SK-N-MC (cell line): ENCODE results near the gene POP7.

Experiments used
- EZH2 ChIP-seq: fragments of 200-600 bp; sonication (generic); IDR thresholded peaks from one replicate; pipeline ENCODE4 v1.6.1; 2017; ENCODE audit warnings: antibody characterized with exemption
- POLR2AphosphoS5 ChIP-seq: IDR thresholded peaks from 2 replicates; pipeline ENCODE4 v1.6.1; 2012; ENCODE audit warnings: mild to moderate bottlenecking, low read depth, low read length, borderline replicate concordance

DNA sequence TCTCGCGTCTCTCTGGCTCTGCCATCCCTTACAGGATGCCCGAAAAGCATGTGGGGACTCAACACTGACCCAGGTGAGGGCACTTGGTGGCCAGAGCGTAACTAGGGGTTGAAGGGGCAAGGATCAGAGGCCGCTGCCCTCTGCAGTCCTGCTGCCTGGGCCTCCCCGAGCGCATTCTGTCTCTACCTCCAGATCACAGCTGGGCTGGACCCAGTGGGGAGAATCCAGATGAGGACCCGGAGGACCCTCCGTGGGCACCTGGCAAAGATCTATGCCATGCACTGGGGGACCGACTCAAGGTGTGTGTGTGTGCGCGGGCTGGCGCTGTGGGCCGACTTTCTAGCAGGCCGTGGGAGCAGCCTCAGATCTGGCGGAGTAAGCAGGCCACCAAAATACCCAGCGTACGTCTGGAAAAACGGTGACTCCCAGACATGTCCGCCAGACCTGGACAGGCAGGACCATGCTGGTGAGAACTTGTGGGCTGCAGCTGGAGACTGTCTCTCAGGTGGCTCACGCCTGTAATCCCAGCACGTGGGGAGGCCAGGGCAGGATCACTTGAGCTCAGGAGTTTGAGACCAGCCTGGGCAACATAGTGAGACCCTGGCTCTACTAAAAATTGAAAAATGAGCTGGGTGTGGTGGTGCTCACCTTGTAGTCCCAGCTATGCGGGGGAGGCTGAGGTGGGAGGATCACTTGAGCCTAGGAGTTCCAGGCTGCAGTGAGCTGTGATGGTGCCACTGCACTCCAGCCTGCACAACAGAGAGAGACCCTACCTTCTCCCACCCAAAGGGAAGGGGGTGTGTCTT is 29.2 kb upstream of the POP7 start:
- TF ChIP-seq EZH2 (no peak), POLR2AphosphoS5 (no peak)
